ENCODE results near the gene TCP1. TPM values are rescaled to one million over a fixed set of nuclear protein-coding genes. Genes with fewer than 3 reads are reported as not detected.
"Not testable (repeated sequence)": the region's sequence is repeated elsewhere in the genome, so short reads cannot be mapped to it uniquely, and the experiment has no call there.

Gene TCP1
- 100 to 1,000 TPM in 11 of 12 donors, not detected in 1; 122 to 231 (median 218) TPM for polyA plus RNA-seq (ENCODE audit: insufficient read length in 12 of 12)
- long read RNA-seq, donor 1, transcript TCP1-201 (12 exons, 2,499 nt), result major isoform, 28 of 228 reads
- long read RNA-seq, donor 1, partial matches to known transcripts, result 122 of 228 reads
- long read RNA-seq, donor 1, other reads (novel, unspliced or antisense), result 78 of 228 reads
- long read RNA-seq, donor 2, transcript TCP1-201 (12 exons, 2,499 nt), result major isoform, 52 of 84 reads
- long read RNA-seq, donor 2, partial matches to known transcripts, result 24 of 84 reads
- long read RNA-seq, donor 2, other reads (novel, unspliced or antisense), result 8 of 84 reads
- long read RNA-seq, donor 3, transcript TCP1-201 (12 exons, 2,499 nt), result major isoform, 21 of 102 reads
- long read RNA-seq, donor 3, partial matches to known transcripts, result 69 of 102 reads
- long read RNA-seq, donor 3, other reads (novel, unspliced or antisense), result 11 of 102 reads
- long read RNA-seq, donor 4, transcript TCP1-201 (12 exons, 2,499 nt), result major isoform, 17 of 34 reads
- long read RNA-seq, donor 4, partial matches to known transcripts, result 17 of 34 reads
- long read RNA-seq, donor 4, other reads (novel, unspliced or antisense), result 0 of 34 reads
- long read RNA-seq, donor 5, transcript TCP1-201 (12 exons, 2,499 nt), result major isoform, 50 of 102 reads
- long read RNA-seq, donor 5, partial matches to known transcripts, result 46 of 102 reads
- long read RNA-seq, donor 5, other reads (novel, unspliced or antisense), result 5 of 102 reads
- long read RNA-seq, donor 6, transcript TCP1-201 (12 exons, 2,499 nt), result major isoform, 30 of 53 reads
- long read RNA-seq, donor 6, partial matches to known transcripts, result 18 of 53 reads
- long read RNA-seq, donor 6, other reads (novel, unspliced or antisense), result 0 of 53 reads
- long read RNA-seq, donor 7, transcript TCP1-201 (12 exons, 2,499 nt), result major isoform, 24 of 45 reads
- long read RNA-seq, donor 7, partial matches to known transcripts, result 15 of 45 reads
- long read RNA-seq, donor 7, other reads (novel, unspliced or antisense), result 6 of 45 reads
- long read RNA-seq, donor 8, transcript TCP1-201 (12 exons, 2,499 nt), result major isoform, 43 of 76 reads
- long read RNA-seq, donor 8, partial matches to known transcripts, result 26 of 76 reads
- long read RNA-seq, donor 8, other reads (novel, unspliced or antisense), result 6 of 76 reads
- long read RNA-seq, donor 9, transcript TCP1-201 (12 exons, 2,499 nt), result major isoform, 13 of 18 reads
- long read RNA-seq, donor 9, partial matches to known transcripts, result 5 of 18 reads
- long read RNA-seq, donor 9, other reads (novel, unspliced or antisense), result 0 of 18 reads
- long read RNA-seq, donor 10, transcript TCP1-201 (12 exons, 2,499 nt), result major isoform, 42 of 63 reads
- long read RNA-seq, donor 10, partial matches to known transcripts, result 17 of 63 reads
- long read RNA-seq, donor 10, other reads (novel, unspliced or antisense), result 0 of 63 reads
- long read RNA-seq, donor 11, transcript TCP1-201 (12 exons, 2,499 nt), result major isoform, 47 of 73 reads
- long read RNA-seq, donor 11, partial matches to known transcripts, result 21 of 73 reads
- long read RNA-seq, donor 11, other reads (novel, unspliced or antisense), result 5 of 73 reads

DNA sequence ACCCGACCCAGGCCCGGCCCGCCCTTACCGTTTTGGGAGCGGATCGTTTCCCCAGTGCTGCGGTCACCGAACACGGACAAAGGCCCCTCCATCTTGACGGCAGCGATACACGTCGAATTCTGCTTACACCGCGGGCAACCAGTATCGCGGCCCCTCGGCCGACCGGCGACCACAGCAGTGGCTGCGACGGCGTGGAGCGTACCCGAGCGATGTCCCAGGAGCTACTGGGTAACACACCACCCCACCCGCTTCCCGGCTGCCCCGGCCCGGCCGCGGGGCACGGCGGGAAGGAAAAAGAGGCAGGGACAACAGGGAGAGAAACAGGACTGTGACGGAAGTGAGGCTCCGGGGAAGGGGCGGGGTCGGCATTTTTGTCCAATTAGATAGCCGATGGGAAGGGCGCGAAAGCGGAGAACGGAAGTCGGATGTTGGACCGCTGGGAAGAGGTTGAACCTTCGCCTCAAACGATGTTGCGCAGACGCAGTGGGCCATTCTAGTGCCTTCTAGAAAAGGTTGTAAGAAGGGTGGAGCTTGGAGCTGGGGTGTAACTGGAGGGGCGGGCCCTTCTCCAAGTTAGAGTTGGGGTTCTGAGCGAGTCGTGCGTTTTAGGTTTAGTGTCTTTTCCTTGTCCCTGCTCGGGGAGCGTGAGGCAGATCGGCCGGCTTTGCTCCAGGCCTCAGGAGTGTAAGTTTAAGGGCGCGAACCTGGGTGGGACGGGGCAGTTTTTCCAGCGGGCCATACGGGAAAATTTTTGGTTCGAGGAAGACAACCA, at the start of gene TCP1:
Gene TCP1 (minus strand): TSS at position 226 of the 772 bp plus-strand sequence. CDS start 134 bp downstream, at position 92.
- peak; percentile 100 for DNase-seq

DNA sequence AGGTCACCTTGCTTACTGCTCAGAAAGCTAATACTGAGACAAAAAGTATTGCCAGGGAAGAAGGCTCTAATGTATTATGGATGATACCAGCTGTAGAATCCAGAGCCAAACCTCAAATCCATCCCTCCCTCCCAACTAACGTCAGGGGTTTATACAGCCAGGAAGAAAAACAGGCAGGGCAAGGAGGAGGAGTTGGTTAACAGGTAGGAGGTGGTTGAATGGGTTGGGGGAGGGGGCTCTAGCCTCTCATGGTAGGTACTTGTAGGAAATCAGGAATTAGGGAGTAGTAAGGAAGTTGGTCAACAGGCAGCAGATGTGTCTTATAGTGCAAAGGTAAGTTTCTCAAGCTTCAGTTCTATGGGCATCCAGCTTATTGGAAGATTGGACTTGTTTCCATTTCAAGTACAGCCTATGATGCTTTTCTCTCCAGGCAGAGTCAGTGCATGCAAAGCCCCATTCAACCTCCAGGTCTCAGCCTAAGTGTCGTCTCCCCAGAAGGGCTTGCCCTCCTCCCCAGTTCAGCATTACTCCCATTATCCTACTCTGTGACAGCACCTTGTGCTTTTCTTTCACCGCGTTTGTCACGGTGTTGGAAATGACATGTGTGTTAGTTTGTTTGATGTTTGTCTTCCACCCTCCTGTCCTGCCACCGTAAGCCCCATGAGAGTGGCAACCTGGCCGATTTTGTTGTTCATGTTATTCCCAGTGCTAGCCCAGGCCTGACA, 48.8 kb upstream of the TCP1 start:
- no peak for DNase-seq

DNA sequence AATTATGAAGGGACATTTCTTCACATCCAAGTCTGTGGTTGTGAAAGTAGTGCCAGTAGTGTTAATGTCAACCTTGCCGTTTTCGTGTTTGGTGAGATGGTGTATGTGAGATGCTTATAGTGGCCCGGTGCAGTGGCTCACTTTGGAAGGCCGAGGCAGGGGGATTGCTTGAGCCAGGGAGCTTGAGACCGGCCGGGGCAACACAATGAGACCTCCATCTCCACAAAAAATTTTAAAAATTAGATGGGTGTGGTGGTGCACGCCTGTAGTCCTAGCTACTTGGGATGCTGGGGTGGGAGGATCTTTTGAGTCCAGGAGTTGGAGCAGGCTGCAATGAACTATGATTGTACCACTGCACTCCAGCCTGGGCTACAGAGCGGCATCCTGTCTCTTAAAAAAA, 48.1 kb upstream of the TCP1 start:
- DNase-seq, result no peak

DNA sequence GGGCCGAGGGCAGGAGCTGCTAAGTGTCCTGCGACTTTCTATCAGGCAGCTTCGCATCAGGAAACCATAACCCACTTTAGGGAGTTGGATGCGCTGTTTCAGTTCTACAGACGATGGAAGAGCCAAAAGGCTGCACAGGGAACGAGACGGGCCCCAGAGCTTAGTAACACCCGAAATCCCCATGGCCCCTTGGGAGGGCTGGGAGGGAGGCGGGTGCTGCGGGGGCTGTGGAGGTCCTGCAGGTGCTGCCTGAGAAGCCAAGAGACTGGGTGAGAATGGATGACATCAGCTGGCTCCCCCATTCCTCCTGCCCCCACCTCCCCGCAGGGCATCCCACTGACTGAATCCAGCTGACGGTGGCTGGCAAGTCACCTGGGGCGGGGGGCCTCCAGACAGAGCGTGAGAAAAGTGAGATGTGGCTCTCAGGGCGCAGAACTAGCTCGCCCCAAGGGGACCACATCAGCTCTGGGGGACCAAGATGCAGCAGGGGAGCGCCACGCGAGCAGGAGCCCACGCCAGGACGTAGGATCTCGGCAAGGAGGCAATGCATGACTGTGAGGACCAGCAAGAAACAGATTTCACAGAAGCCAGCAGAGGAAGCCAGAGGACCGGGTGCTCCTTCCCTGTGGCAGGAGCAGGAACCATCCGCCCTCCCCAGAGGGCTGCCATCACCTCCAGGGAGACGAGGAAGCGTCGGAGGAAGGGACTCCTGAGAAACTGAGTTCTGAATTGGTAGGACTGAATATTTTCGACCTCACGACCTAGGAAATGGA, 47.5 kb upstream of the TCP1 start:
- DNase-seq, result no peak

DNA sequence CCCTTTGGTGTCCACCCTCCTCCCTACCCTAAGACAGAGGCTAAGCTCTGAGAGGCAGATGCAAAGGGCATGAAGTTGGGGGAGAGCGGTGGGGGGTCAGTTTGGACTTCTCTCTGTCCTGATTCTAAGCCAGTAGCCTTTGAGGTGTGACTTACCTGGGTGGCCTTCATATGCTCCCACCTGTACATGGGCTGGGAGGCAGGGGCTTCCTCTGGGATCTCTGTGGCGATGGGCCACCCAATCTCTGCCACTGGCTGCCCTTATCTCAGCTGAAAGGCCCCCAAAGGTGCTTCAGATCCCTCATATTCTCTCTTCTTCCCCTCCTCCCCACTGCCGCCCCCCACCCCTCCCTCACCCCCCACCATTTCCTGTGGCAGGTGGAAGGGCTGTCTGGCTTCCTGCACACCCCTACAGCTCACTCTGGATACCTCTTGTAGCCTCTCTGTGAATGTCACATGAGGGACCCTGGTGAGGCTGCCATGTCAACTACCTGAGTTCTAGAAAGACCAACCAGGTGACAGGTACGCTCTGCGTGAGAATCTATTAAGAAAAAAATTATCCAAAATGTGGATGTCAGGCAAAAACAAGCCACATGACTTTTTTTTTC, 44.7 kb upstream of the TCP1 start:
- DNase-seq, result no peak

DNA sequence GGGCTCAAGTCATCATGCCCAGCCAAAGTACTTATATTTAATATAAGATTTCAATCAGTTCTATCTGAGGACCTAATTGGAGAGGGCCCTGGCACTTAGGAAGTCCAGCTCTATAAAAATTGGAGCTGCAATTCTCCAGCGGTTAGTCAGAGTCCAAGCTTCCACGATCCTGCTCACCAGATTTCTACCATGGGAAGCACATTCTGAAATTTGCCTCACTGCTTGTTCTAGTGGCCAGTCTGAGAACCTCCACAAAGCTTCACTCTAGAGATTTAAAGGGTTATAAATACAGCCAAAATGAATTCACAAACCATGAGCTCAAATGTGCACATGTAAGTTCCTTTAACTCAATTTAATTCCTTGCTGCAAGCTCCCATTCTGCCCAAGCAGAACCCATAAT, 44.2 kb upstream of the TCP1 start:
- DNase-seq, result no peak

DNA sequence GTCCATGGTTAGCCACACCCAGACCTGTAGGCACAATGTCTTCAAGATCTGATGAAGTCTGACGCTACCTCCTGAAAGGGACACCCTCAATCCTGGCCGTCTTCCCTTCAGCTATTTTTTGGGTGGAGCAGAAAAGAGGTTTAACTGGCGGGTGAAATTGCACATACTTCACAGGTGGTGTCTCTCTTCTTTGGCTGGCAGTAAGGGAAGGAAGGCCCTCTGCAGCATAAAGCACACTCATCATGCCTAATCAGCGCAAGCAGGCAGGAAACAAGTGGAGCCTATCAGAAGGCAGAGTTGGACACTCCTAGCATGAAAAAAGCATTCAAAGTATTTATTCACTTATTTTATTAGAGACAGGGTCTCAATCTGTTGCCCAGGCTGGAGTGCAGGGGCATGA, 43.5 kb upstream of the TCP1 start:
- DNase-seq, result no peak

DNA sequence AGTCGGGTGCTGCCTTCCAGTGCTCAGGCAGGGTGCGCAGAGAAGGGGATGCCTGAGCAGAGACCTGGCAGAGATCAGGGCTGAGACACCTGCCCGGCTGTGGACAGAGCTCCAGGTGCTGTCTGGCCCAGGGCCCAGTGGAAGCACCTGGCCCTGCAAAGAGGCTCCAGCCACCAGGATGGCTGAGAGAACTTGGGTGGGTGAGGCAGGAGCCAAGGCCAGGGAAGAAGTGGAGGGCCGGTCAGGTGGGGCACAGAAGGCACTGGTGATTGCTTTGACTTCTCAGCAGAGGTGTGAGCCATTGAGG, 41.9 kb upstream of the TCP1 start:
- no peak for DNase-seq

DNA sequence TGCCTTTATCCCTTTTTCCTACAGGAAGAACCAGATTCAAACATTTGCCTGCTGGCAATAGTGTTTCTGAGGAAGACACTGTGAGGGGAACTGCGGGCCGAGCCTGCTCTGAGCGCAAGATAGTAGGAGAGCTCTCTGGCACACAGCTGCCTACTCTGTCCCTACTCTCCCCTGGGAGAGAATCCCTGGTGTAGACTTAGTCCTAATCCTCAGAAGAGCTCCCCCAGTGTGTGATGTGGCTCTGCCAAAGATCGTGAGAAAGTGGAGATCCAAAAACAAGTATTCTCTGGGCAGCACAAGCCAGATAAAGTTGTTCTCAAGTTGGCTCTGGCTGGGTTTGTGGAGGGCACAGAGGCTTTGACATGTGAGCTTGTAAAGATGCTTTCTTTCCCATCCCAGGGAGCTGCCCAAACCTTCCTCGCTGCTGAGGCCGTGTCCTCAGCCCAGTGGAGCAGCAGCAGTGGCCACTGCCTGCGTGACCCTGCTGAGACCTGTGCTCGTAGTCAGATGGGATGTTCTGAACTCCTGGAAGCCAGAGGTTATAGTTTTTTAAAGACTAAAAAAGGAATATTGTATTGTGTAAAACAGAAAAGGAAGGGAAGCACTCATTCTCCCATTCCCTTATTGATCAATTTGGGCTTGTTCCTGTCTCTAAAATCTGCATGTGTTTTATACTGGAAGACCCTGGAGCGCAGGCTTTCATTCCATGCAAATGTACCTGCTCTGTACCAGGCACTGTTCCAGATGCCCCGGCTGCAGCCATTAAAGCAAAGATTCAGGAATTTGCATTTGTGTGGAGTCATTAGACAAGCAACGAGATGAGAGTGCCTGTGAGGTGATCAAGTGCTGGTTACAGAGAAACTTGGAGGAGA, 41.3 kb upstream of the TCP1 start:
- DNase-seq, result no peak

DNA sequence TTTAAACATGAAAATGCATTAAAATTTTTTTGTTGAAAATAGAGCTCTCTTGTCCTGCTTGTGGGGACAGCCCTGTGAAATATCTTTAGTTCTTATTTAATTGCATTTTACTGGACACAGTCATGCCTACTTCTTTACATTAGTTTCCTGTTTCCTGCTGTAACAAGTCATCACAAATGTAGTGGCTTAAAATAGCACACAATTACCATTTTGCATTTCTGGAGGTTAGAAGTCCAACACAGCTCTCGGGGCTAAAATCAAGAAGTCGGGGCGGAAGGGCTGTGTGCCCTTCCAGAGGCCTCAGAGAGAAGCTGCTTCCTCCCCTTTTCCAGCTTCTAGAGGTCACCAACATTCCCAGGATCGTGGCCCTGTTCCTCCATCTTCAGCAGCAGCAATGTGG, 40.1 kb upstream of the TCP1 start:
- DNase-seq, result no peak

DNA sequence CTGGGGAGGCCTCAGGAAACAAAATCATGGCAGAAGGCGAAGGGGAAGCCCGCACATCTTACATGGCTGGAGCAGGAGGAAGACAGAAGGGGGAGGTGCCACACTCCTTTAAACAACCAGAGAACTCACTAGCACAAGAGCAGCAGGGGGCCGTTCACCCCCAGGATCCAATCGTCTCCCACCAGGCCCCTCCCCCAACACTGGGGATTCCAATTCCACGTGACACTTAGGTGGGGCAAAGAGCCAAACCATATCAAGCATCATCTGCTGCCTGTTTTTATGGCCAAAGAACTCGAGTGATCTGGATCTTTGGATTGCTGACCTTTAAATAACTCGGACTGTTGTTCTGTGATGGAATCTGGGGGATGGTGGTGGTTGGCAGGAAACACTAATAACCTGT, 38.7 kb upstream of the TCP1 start:
- DNase-seq, result no peak

DNA sequence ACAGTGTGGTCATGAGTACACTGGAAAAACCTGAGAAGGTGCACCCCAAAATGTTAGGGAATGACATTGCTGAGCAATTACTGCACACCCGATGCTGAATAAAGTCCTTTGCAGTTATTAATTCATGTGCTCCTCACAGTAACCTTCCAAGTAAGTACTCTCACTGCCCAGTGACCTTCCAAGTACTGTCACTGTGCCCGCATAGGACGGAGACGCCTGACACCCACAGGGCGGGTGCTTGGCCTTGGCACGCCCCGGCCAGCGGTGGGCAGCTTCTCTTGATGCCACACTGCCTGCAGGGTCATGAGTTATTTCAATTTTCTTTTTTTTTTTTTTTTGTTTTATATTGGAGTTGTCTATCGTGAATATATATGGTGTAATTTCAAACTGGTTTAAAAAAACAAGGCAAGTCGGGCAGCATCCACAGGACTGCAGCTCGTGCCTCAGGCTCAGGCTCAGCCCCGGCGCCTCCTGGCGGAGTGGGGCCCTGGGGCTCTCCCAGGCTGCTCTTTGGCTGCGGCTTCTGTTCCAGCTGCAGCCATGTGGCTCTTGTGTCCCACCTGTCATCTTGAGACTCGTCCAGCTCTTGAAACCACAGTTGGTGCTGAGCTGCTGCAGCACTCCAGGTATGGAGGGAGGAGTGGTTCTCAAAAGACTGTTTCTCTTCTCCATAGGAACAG, 37.7 kb upstream of the TCP1 start:
- DNase-seq, result no peak

DNA sequence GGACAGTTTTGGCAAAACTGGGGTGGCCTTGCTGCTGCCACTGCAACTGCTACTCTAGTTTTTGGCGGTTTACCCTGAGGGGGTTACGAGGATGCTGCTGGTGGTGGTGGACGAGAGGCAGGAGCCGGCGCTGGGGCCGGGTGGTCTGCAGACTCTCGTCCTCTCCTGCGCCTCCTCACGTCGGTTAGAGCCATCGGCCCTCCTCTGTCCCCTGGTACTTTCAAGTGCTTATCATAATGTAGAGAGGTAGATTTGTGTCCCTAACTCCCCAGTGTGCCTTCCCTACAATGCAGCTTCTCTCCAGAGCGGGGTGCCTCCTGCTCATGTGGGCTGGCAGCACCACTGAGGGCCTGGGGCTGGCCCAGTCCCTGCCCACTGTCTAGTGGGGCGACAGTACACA, 36.6 kb upstream of the TCP1 start:
- DNase-seq, result no peak

DNA sequence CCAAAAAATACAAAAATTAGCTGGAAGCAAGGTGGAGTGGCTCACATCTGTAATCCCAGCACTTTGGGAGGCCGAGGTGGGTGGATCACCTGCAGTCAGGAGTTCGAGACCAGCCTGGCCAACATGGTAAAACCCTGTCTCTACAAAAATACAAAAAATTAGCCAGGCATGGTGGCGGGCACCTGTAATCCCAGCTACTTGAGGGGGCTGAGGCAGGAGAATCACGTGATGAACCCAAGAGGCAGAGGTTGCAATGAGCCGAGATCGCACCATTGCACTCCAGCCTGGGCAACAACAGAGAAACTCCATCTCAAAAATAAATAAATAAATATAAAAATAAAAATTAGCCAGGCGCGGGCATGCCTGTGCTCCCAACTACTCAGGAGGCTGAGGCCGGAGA, 35.3 kb upstream of the TCP1 start:
- DNase-seq, result not testable (repeated sequence)

DNA sequence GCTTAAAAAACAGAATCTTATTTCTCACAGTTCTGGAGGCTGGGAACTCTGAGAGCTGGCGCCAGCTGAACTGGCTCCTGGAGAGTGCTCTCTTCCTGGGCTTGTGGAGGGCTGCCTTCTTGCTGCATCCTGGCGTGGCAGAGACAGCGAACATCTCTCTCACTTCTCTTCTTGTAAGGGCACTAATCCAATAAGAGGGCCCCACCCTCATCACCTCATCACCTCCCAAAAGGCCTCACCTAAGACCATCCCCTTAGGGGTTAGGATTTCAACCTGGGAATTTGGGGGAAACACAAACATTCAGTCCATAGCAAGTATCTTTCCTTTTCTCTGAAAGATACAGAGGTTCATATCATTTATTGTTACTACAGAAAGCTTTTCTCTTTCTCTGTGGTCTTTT, 34.6 kb upstream of the TCP1 start:
- no peak for DNase-seq

DNA sequence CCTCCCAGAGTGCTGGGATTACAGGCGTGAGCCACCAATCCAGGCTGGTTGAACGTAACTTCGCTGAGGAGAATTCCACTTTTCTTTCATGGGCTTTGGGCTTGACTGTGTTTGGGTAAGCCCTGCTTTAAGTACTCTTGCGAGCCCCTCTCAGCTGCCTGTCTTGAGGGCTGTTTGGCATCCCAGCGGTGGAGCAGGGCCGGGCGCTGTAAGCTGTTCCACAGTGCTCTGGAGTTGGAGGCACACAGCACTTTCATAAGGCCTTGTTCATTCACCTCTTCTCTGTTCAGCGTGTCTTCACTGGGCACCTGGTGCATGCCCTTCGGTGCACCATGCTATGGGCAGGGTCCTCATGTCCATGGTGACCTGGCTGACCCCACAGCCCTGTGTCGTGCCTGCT, 32.3 kb upstream of the TCP1 start:
- DNase-seq, result no peak

DNA sequence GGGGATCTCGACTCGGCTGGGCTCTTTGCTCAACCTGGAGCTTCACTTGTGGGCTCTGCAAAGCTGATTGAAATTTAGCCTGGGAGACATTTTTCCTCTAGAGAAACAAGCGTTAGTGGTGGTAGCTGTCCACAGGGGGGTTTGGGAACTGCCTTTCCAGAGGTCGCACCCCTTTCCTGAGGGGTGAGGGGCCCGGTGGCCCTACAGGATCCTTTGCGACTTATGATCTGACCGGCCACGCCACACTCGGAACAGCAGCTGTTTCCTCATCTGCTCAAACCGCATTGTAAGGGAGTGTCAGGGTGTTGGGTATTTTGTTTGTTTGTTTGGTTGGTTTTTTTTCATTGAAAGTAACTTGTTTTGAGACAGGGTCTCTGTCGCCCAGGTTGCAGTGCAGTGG, 31.7 kb upstream of the TCP1 start:
- no peak for DNase-seq
